ENCODE results near the gene SFTPA2.

GRCh38 chr10:79561257-79561656, 1.1 kb upstream of the SFTPA2 start:
- TF ChIP-seq FOXM1 (IDR thresholded peaks at IDR 0.05; ENCODE audit: borderline replicate concordance) (no peak), FOXK2 (IDR thresholded peaks at IDR 0.05) (no peak), PKNOX1 (IDR thresholded peaks at IDR 0.05) (no peak), SP1 (IDR thresholded peaks at IDR 0.05) (no peak), TARDBP (IDR thresholded peaks at IDR 0.05) (no peak), NFRKB (IDR thresholded peaks at IDR 0.05) (no peak), BHLHE40 (IDR thresholded peaks at IDR 0.05; ENCODE audit: borderline replicate concordance) (no peak)
